IMR-90 (cell line): ENCODE measurements around the gene UBXN6. TPM values are rescaled to one million over a fixed set of nuclear protein-coding genes. Genes with fewer than 3 reads are reported as not detected.

Source experiments
- ATAC-seq: fragments of 200-7000 bp; cut with Tn5 transposase; 2 replicates; pipeline ENCODE4 v1.9.1; 2020; ENCODE audit warnings: low read depth, mild to moderate bottlenecking, moderate library complexity
- BruUV-seq: library from RNA; stranded (reverse); fragments of 400-500 nt; replicated peaks from 2 replicates; lab custom pipeline; 2021; lab: Mats Ljungman, UMichigan
- CTCF ChIA-PET: fragments of 300-600 bp; formaldehyde crosslinking; extraction: SDS; loops from one replicate; lab custom pipeline; 2021; ENCODE audit warnings: antibody characterized with exemption; lab: Yijun Ruan, JAX
- POLR2A ChIA-PET: fragments of 300-600 bp; sonication (Branson Sonifier 250); formaldehyde crosslinking; loops from one replicate; lab custom pipeline; 2022; ENCODE audit warnings: antibody characterized with exemption; ENCODE audit not compliant: unreplicated experiment; lab: Charles Lee
- DNase-seq: peaks from one replicate; pipeline ENCODE4 v3.0.0; 2013
- H2AFZ ChIP-seq: replicated peaks from 2 replicates; pipeline ENCODE3; 2013; ENCODE audit warnings: low read length, mild to moderate bottlenecking; ENCODE audit not compliant: poor library complexity
- H2AK5ac ChIP-seq: 2 replicates; pipeline ENCODE4 v1.6.1; 2013; ENCODE audit warnings: low read depth, low read length, inconsistent platforms
- H2AK9ac ChIP-seq: replicated peaks from 2 replicates; pipeline ENCODE3; 2013; ENCODE audit warnings: mild to moderate bottlenecking, low read depth, low read length, moderate library complexity; ENCODE audit not compliant: poor library complexity
- H2BK120ac ChIP-seq: 2 replicates; pipeline ENCODE4 v1.6.1; 2013; ENCODE audit warnings: low read depth, low read length, inconsistent platforms
- H2BK15ac ChIP-seq: 3 replicates; pipeline ENCODE4 v1.6.1; 2013; ENCODE audit warnings: low read depth, low read length, inconsistent platforms
- H2BK20ac ChIP-seq: 2 replicates; pipeline ENCODE4 v1.6.1; 2013; ENCODE audit warnings: low read depth, mild to moderate bottlenecking, inconsistent platforms, low read length, moderate library complexity
- H2BK5ac ChIP-seq: 2 replicates; pipeline ENCODE4 v1.6.1; 2013; ENCODE audit warnings: mild to moderate bottlenecking, low read depth, low read length, inconsistent platforms; ENCODE audit not compliant: poor library complexity, severe bottlenecking
- H3K14ac ChIP-seq: replicated peaks from 2 replicates; pipeline ENCODE4 v1.6.1; 2013; ENCODE audit warnings: low read depth, low read length, inconsistent platforms
- H3K18ac ChIP-seq: 2 replicates; pipeline ENCODE4 v1.6.1; 2013; ENCODE audit warnings: low read depth, low read length, control low read depth
- H3K23ac ChIP-seq: 2 replicates; pipeline ENCODE4 v1.6.1; 2013; ENCODE audit warnings: low read depth, low read length, inconsistent platforms
- H3K27ac ChIP-seq: 2 replicates; pipeline ENCODE4 v1.5.1; 2013; ENCODE audit warnings: mild to moderate bottlenecking, control low read depth, low read length; ENCODE audit not compliant: insufficient read depth
- H3K27me3 ChIP-seq: 2 replicates; pipeline ENCODE4 v1.6.1; 2013; ENCODE audit warnings: low read length; ENCODE audit not compliant: control insufficient read depth, insufficient read depth
- H3K36me3 ChIP-seq: 2 replicates; pipeline ENCODE4 v1.6.1; 2013; ENCODE audit warnings: low read length, mixed read lengths; ENCODE audit not compliant: control insufficient read depth, insufficient read depth
- H3K4ac ChIP-seq: 2 replicates; pipeline ENCODE4 v1.6.1; 2013; ENCODE audit warnings: low read depth, low read length, inconsistent platforms
- H3K4me1 ChIP-seq: 2 replicates; pipeline ENCODE4 v1.6.1; 2013; ENCODE audit warnings: low read length, mixed read lengths; ENCODE audit not compliant: control insufficient read depth, insufficient read depth
- H3K4me2 ChIP-seq: 2 replicates; pipeline ENCODE4 v1.6.1; 2013; ENCODE audit warnings: low read depth, mild to moderate bottlenecking, control low read depth, low read length, moderate library complexity
- H3K4me3 ChIP-seq: 2 replicates; pipeline ENCODE4 v1.5.1; 2013; ENCODE audit warnings: low read depth, mild to moderate bottlenecking, control low read depth, low read length, moderate library complexity; ENCODE audit not compliant: insufficient read depth
- H3K56ac ChIP-seq: 2 replicates; pipeline ENCODE4 v1.6.1; 2013; ENCODE audit warnings: low read length, inconsistent platforms; ENCODE audit not compliant: insufficient read depth; ENCODE audit errors: extremely low read depth
- H3K79me1 ChIP-seq, 2 experiments: 2 replicates each; pipeline ENCODE4 v1.6.1; 2013; ENCODE audit warnings: low read length in 2 of 2, inconsistent platforms in 1 of 2, low read depth in 1 of 2
- H3K9ac ChIP-seq: 2 replicates; pipeline ENCODE4 v1.6.1; 2013; ENCODE audit warnings: low read depth, low read length, control low read depth
- H3K9me1 ChIP-seq: 2 replicates; pipeline ENCODE4 v1.6.1; 2013; ENCODE audit warnings: low read length, inconsistent platforms; ENCODE audit not compliant: insufficient read depth
- H3K9me3 ChIP-seq: 2 replicates; pipeline ENCODE4 v1.6.1; 2013; ENCODE audit warnings: low read length; ENCODE audit not compliant: control insufficient read depth, insufficient read depth
- H4K20me1 ChIP-seq: 2 replicates; pipeline ENCODE4 v1.6.1; 2013; ENCODE audit warnings: low read length, inconsistent platforms; ENCODE audit not compliant: insufficient read depth
- H4K5ac ChIP-seq: 2 replicates; pipeline ENCODE4 v1.6.1; 2013; ENCODE audit warnings: mild to moderate bottlenecking, low read depth, low read length, control low read depth
- H4K8ac ChIP-seq, 2 experiments: 2 replicates each; pipeline ENCODE4 v1.6.1; 2013; ENCODE audit warnings: low read depth in 2 of 2, low read length in 2 of 2, control low read depth in 1 of 2, inconsistent platforms in 1 of 2
- H4K91ac ChIP-seq: 2 replicates; pipeline ENCODE4 v1.6.1; 2013; ENCODE audit warnings: low read depth, low read length, inconsistent platforms; ENCODE audit not compliant: insufficient read depth
- BHLHE40 ChIP-seq: fragments of 150-350 bp; IDR thresholded peaks from 2 replicates; pipeline ENCODE4 v1.6.1; 2016; ENCODE audit warnings: mild to moderate bottlenecking, low read depth, low read length
- CEBPB ChIP-seq: IDR thresholded peaks from 2 replicates; pipeline ENCODE4 v1.6.1; 2012; ENCODE audit warnings: low read depth, low read length, improper control_type of control experiment
- CHD1 ChIP-seq: IDR thresholded peaks from 2 replicates; pipeline ENCODE4 v1.6.1; 2012; ENCODE audit warnings: low read depth, low read length, improper control_type of control experiment
- FOS ChIP-seq: fragments of 150-350 bp; IDR thresholded peaks from 2 replicates; pipeline ENCODE4 v1.6.1; 2016; ENCODE audit warnings: low read depth, low read length
- MAFK ChIP-seq: IDR thresholded peaks from 2 replicates; pipeline ENCODE4 v1.6.1; 2012; ENCODE audit warnings: low read depth, low read length, improper control_type of control experiment
- MAZ ChIP-seq: IDR thresholded peaks from 2 replicates; pipeline ENCODE4 v1.6.1; 2012; ENCODE audit warnings: low read depth, mild to moderate bottlenecking, low read length, improper control_type of control experiment, moderate library complexity, borderline replicate concordance
- MXI1 ChIP-seq: IDR thresholded peaks from 2 replicates; pipeline ENCODE4 v1.6.1; 2012; ENCODE audit warnings: low read depth, mild to moderate bottlenecking, low read length, moderate library complexity, borderline replicate concordance
- NFE2L2 ChIP-seq: fragments of 150-350 bp; IDR thresholded peaks from 2 replicates; pipeline ENCODE4 v1.6.1; 2016; ENCODE audit warnings: low read depth, mild to moderate bottlenecking, low read length
- POLR2A ChIP-seq: IDR thresholded peaks from 2 replicates; pipeline ENCODE4 v1.6.1; 2012; ENCODE audit warnings: mild to moderate bottlenecking, low read depth, low read length
- RAD21 ChIP-seq: IDR thresholded peaks from 2 replicates; pipeline ENCODE4 v1.6.1; 2012; ENCODE audit warnings: low read length, improper control_type of control experiment
- RCOR1 ChIP-seq: IDR thresholded peaks from 2 replicates; pipeline ENCODE4 v1.6.1; 2012; ENCODE audit warnings: mild to moderate bottlenecking, low read length, improper control_type of control experiment; ENCODE audit not compliant: insufficient replicate concordance
- RFX5 ChIP-seq: IDR thresholded peaks from 2 replicates; pipeline ENCODE4 v1.8.0; 2012; ENCODE audit warnings: low read depth, mild to moderate bottlenecking, low read length, moderate library complexity
- SMC3 ChIP-seq: fragments of 150-350 bp; IDR thresholded peaks from 2 replicates; pipeline ENCODE4 v1.6.1; 2016; ENCODE audit warnings: low read depth, mild to moderate bottlenecking, antibody characterized with exemption, low read length, moderate library complexity
- WGBS, 2 experiments: methylation state at CpG; one replicate each; pipeline versions ENCODE4 v1.1.5 to v1.1.7; 2013; ENCODE audit warnings: missing lambda C conversion rate in 2 of 2; ENCODE audit not compliant: insufficient read length in 1 of 2; ENCODE audit errors: extremely low coverage in 2 of 2; 5-methylcytosine and 5-hydroxymethylcytosine counted together
- dilution Hi-C: fragments of 300-500 bp; cut with HindIII; formaldehyde crosslinking; loops from one replicate; pipeline ENCODE4 v1.14.3; 2018; ENCODE audit warnings: low sequenced_read_pairs; ENCODE audit not compliant: unreplicated experiment
- in situ Hi-C: fragments of 300-500 bp; cut with MboI; formaldehyde crosslinking; loops from 3 replicates; pipeline ENCODE4 v1.14.3; 2019; ENCODE audit warnings: low sequenced_read_pairs, inconsistent platforms, mixed read lengths
- intact Hi-C: fragments of 100-400 bp; cut with micrococcal nuclease; formaldehyde crosslinking; loops from 2 replicates; pipeline ENCODE4 v1.10.0; 2022
- polyA plus RNA-seq, 3 experiments: library from polyadenylated mRNA; depleted of rRNA; stranded (reverse); fragments of >200 nt; gene quantifications; 2 replicates each; pipeline ENCODE4 v1.2.3, GENCODE V29; 2012; ENCODE audit warnings: low replicate concordance in 1 of 3
- total RNA-seq: library from RNA; depleted of rRNA; stranded (reverse); fragments of >200 nt; gene quantifications from 2 replicates; pipeline ENCODE4 v1.2.3, GENCODE V29; 2012
- TF ChIP-seq, protein P1 (sequence below): fragments of 150-350 bp; IDR thresholded peaks from 2 replicates; pipeline ENCODE4 v1.6.1; 2017; ENCODE audit warnings: mild to moderate bottlenecking, antibody characterized with exemption, low read length, low read depth
- TF ChIP-seq, protein P2 (sequence below): fragments of 150-350 bp; IDR thresholded peaks from 2 replicates; pipeline ENCODE4 v1.6.1; 2016; ENCODE audit warnings: low read depth, mild to moderate bottlenecking, low read length, moderate library complexity, borderline replicate concordance
- TF ChIP-seq, protein P3 (sequence below): conservative IDR thresholded peaks from 2 replicates; pipeline ENCODE4 v1.5.1; 2012; ENCODE audit warnings: mild to moderate bottlenecking, low read depth, low read length, improper control_type of control experiment

The UBXN6 gene
- total and polyA plus RNA-seq, 2 of the 4 experiments (the other 2 are of a cell fraction): 84.2 to 86.5 TPM

GRCh38 chr19:4499855-4500254 is 42.3 kb upstream of the UBXN6 start:
- Histone ChIP-seq H3K23ac (no peak overlapping the region), H3K18ac (no peak overlapping the region), H3K4me3 (no peak overlapping the region), H3K14ac (no peak overlapping the region), H3K36me3 (peaks cover 73% of the 10 kb centered on the region), H2AK9ac (no peak overlapping the region), H2BK120ac (no peak overlapping the region), H3K4me2 (no peak overlapping the region), H3K9ac (no peak overlapping the region), H2BK20ac (no peak overlapping the region), H3K4me1 (no peaks in the 10 kb centered on the region), H3K27ac (no peak overlapping the region), H3K79me1 (no peaks in the 10 kb centered on the region; a peak in 1 of 4 replicates), H2AFZ (no peak overlapping the region), H2BK15ac (no peak overlapping the region), H4K91ac (no peak overlapping the region), H3K4ac (no peak overlapping the region), H3K27me3 (no peaks in the 10 kb centered on the region), H3K56ac (no peak overlapping the region), H4K5ac (no peak overlapping the region), H4K20me1 (no peaks in the 10 kb centered on the region), H3K9me3 (no peaks in the 10 kb centered on the region), H3K9me1 (no peaks in the 10 kb centered on the region), H2AK5ac (no peak overlapping the region), H2BK5ac (no peak overlapping the region), H4K8ac (no peak overlapping the region)
- ChIA-PET CTCF (no interaction called here), POLR2A (no interaction called here)
- dilution Hi-C loops (no loop called here), in situ Hi-C loops (no loop called here), intact Hi-C loops (no loop called here)
- TF ChIP-seq BHLHE40 (no peak), POLR2A (no peak), NFE2L2 (no peak), FOS (no peak), MXI1 (no peak), CHD1 (no peak), RCOR1 (no peak), RFX5 (no peak), MAFK (no peak), SMC3 (no peak), MAZ (no peak), RAD21 (no peak), CEBPB (no peak)
- TF ChIP-seq, protein P1, sequence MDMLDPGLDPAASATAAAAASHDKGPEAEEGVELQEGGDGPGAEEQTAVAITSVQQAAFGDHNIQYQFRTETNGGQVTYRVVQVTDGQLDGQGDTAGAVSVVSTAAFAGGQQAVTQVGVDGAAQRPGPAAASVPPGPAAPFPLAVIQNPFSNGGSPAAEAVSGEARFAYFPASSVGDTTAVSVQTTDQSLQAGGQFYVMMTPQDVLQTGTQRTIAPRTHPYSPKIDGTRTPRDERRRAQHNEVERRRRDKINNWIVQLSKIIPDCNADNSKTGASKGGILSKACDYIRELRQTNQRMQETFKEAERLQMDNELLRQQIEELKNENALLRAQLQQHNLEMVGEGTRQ: no peak
- TF ChIP-seq, protein P2, sequence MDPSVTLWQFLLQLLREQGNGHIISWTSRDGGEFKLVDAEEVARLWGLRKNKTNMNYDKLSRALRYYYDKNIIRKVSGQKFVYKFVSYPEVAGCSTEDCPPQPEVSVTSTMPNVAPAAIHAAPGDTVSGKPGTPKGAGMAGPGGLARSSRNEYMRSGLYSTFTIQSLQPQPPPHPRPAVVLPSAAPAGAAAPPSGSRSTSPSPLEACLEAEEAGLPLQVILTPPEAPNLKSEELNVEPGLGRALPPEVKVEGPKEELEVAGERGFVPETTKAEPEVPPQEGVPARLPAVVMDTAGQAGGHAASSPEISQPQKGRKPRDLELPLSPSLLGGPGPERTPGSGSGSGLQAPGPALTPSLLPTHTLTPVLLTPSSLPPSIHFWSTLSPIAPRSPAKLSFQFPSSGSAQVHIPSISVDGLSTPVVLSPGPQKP: no peak
- TF ChIP-seq, protein P3, sequence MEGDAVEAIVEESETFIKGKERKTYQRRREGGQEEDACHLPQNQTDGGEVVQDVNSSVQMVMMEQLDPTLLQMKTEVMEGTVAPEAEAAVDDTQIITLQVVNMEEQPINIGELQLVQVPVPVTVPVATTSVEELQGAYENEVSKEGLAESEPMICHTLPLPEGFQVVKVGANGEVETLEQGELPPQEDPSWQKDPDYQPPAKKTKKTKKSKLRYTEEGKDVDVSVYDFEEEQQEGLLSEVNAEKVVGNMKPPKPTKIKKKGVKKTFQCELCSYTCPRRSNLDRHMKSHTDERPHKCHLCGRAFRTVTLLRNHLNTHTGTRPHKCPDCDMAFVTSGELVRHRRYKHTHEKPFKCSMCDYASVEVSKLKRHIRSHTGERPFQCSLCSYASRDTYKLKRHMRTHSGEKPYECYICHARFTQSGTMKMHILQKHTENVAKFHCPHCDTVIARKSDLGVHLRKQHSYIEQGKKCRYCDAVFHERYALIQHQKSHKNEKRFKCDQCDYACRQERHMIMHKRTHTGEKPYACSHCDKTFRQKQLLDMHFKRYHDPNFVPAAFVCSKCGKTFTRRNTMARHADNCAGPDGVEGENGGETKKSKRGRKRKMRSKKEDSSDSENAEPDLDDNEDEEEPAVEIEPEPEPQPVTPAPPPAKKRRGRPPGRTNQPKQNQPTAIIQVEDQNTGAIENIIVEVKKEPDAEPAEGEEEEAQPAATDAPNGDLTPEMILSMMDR: no peak
- BruUV-seq: no TSS peak
- ATAC-seq (no peak), DNase-seq (no peak)
- WGBS, 2 experiments: 87% methylated on average over 11 of the region's 15 CpGs; no CpG with 5 or more reads in 1 of the 2 experiments
